Spleen (tissue), 11 donors: ENCODE measurements around the gene SERPINB2. TPM values are rescaled to one million over a fixed set of nuclear protein-coding genes. Genes with fewer than 3 reads are reported as not detected.

ENCODE experiments used
- DNase-seq: peaks from one replicate; pipeline ENCODE4 v3.0.0-alpha.2; 2020
- H3K27ac ChIP-seq, 8 donors: fragments of 200-600 bp; sonication (generic) in 7 of 8; 1 replicate in 4 of 8; 2 replicates in 4 of 8; pipeline versions ENCODE4 v1.5.0 to v1.8.0; 2016 to 2021; ENCODE audit warnings: inconsistent platforms in 4 of 8, mild to moderate bottlenecking in 4 of 8, moderate library complexity in 1 of 8
- H3K27me3 ChIP-seq, 7 donors: fragments of 200-600 bp; sonication (generic) in 6 of 7; replicated peaks in 1 of 7; 1 replicate in 4 of 7; 2 replicates in 3 of 7; pipeline versions ENCODE4 v1.5.0 to v1.8.0; 2016 to 2021; ENCODE audit warnings: inconsistent platforms in 3 of 7, mild to moderate bottlenecking in 1 of 7
- H3K36me3 ChIP-seq, 6 donors: fragments of 200-600 bp; sonication (generic) in 5 of 6; 1 replicate in 4 of 6; 2 replicates in 2 of 6; pipeline versions ENCODE4 v1.5.0 to v1.8.0; 2016 to 2021; ENCODE audit warnings: inconsistent platforms in 2 of 6
- H3K4me1 ChIP-seq, 6 donors: fragments of 200-600 bp; sonication (generic) in 5 of 6; 1 replicate in 3 of 6; 2 replicates in 3 of 6; pipeline versions ENCODE4 v1.5.0 to v1.8.0; 2016 to 2021; ENCODE audit warnings: inconsistent platforms in 3 of 6
- H3K4me3 ChIP-seq, 8 donors: fragments of 200-600 bp; sonication (generic) in 7 of 8; 1 replicate in 4 of 8; 2 replicates in 4 of 8; pipeline versions ENCODE4 v1.5.0 to v1.8.0; 2016 to 2021; ENCODE audit warnings: inconsistent platforms in 4 of 8, mild to moderate bottlenecking in 4 of 8, moderate library complexity in 2 of 8
- H3K9me3 ChIP-seq, 8 donors: fragments of 200-600 bp; sonication (generic) in 7 of 8; 1 replicate in 4 of 8; 2 replicates in 4 of 8; pipeline versions ENCODE4 v1.5.0 to v1.8.0; 2016 to 2021; ENCODE audit warnings: inconsistent platforms in 4 of 8
- POLR2A ChIP-seq, 3 donors: fragments of 450-650 bp; IDR thresholded peaks; one replicate each; pipeline ENCODE4 v1.5.1; 2017; ENCODE audit warnings: antibody characterized with exemption in 3 of 3, mild to moderate bottlenecking in 1 of 3
- POLR2AphosphoS5 ChIP-seq, 3 donors: sonication (generic); formaldehyde crosslinking; IDR thresholded peaks; one replicate each; pipeline ENCODE4 v1.5.1; 2017; ENCODE audit warnings: antibody characterized with exemption in 3 of 3
- WGBS, 5 donors: extraction: QIAGEN DNeasy Blood & Tissue Kit in 3 of 5; methylation state at CpG; one replicate each; pipeline versions ENCODE4 v1.1.5 to v1.1.7; 2013 to 2018; 5-methylcytosine and 5-hydroxymethylcytosine counted together
- intact Hi-C: fragments of 100-400 bp; cut with DNase I; formaldehyde crosslinking; loops from one replicate; pipeline ENCODE4 v1.15.0; 2023; ENCODE audit warnings: low total_unique reads
- polyA plus RNA-seq, 3 donors: library from polyadenylated mRNA; stranded (reverse); fragments of 200-250 nt; gene quantifications; one replicate each; pipeline ENCODE4 v1.2.1, GENCODE V29; 2013
- total RNA-seq, 7 donors: library from RNA; depleted of rRNA in 3 of 7; stranded (reverse); fragments of >200 nt in 3 of 7; fragmentation: NEBNext Ultra II Directional in 4 of 7; extraction: Animal tissue kit (Norgen Biotek cat#: 25700) in 4 of 7; gene quantifications; one replicate each; pipeline versions ENCODE4 v1.1.0 to v1.2.1, GENCODE V29; 2016 to 2021
- TF ChIP-seq, protein P1 (sequence below), 11 experiments: fragments of 200-600 bp in 7 of 11; fragments of 450-650 bp in 4 of 11; sonication (generic) in 4 of 11; IDR thresholded peaks in 8 of 11; conservative IDR thresholded peaks in 3 of 11; 1 replicate in 7 of 11; 2 replicates in 4 of 11; pipeline versions ENCODE4 v1.4.0 to v1.8.0; 2016 to 2021; ENCODE audit warnings: antibody characterized with exemption in 11 of 11, inconsistent platforms in 4 of 11, mild to moderate bottlenecking in 1 of 11
- donor health status: healthy with polysubstance abuse.
- donor health status: DM: no; HTN: no; CAD: no; lungs with moderate emphysema.
- donor health status: DM: no; HTN: no; CAD: no.
- donor health status: Bipolar disorder and iron deficiency.
- donor health status: healthy.
- donor health status: DM: no; HTN: no; CAD: no.
- donor health status: DM: yes; HTN: yes; CAD: no.

Gene SERPINB2
- total and polyA plus RNA-seq, 10 donors = 0.10 to 2.3 (median 0.49) TPM; not detected in 4

GRCh38 chr18:63947051-63947790 lies 59.7 kb downstream of the SERPINB2 start:
- Histone ChIP-seq H3K9me3 (peaks cover 0 to 2% (median 0%) of the 10 kb centered on the region in 8 donors), H3K27ac (no peak overlapping the region), H3K4me3 (no peak overlapping the region), H3K36me3 (no peaks in the 10 kb centered on the region), H3K4me1 (peaks cover 3 to 14% (median 12%) of the 10 kb centered on the region in 6 donors), H3K27me3 (peaks cover 0 to 27% (median 0%) of the 10 kb centered on the region in 7 donors)
- TF ChIP-seq POLR2A (IDR thresholded peaks at IDR 0.05) (no peak), POLR2AphosphoS5 (IDR thresholded peaks at IDR 0.05) (no peak)
- TF ChIP-seq, protein P1, sequence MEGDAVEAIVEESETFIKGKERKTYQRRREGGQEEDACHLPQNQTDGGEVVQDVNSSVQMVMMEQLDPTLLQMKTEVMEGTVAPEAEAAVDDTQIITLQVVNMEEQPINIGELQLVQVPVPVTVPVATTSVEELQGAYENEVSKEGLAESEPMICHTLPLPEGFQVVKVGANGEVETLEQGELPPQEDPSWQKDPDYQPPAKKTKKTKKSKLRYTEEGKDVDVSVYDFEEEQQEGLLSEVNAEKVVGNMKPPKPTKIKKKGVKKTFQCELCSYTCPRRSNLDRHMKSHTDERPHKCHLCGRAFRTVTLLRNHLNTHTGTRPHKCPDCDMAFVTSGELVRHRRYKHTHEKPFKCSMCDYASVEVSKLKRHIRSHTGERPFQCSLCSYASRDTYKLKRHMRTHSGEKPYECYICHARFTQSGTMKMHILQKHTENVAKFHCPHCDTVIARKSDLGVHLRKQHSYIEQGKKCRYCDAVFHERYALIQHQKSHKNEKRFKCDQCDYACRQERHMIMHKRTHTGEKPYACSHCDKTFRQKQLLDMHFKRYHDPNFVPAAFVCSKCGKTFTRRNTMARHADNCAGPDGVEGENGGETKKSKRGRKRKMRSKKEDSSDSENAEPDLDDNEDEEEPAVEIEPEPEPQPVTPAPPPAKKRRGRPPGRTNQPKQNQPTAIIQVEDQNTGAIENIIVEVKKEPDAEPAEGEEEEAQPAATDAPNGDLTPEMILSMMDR (IDR thresholded peaks at IDR 0.05 in 8 of 11, conservative IDR thresholded peaks at IDR 0.05 in 3 of 11) = no peak
- intact Hi-C loops = no loop called here
- no peak for DNase-seq
- 64 to 88% (median 79%) methylated on average over 3 of the region's 3 CpGs for WGBS, 5 donors

- peaks cover 0 to 2% (median 0%) of the 10 kb centered on the region in 8 donors for H3K9me3 ChIP-seq
- H3K4me1 ChIP-seq = peaks cover 3 to 14% (median 12%) of the 10 kb centered on the region in 6 donors
- peak within 1 kb of the TSS in 7 of 8 donors; percentile 1 to 65 (median 26) for H3K4me3 ChIP-seq
- peak within 1 kb of the TSS in 4 of 8 donors; percentile 15 to 50 (median 32) for H3K27ac ChIP-seq
- intact Hi-C loops = no loop called here
- 13 to 34% (median 22%) methylated on average over 35 of the region's 35 CpGs for WGBS, 5 donors
- TF ChIP-seq POLR2AphosphoS5 (IDR thresholded peaks at IDR 0.05) (peak in 2 of 3 donors; percentile 39 to 41), POLR2A (IDR thresholded peaks at IDR 0.05) (no peak)
- TF ChIP-seq, protein P1 (IDR thresholded peaks at IDR 0.05 in 8 of 11, conservative IDR thresholded peaks at IDR 0.05 in 3 of 11) = peak in 7 of 11 experiments; percentile 23 to 67 (median 55)
- peak; percentile 88 for DNase-seq
- peaks cover 0 to 22% (median 0%) of the 10 kb centered on the region in 7 donors for H3K27me3 ChIP-seq
- no peaks in the 10 kb centered on the region for H3K36me3 ChIP-seq
These were observed 61.7 kb downstream of the SERPINB2 start, which contains the start of gene HMSD for GRCh38 chr18:63949068-63949737. Gene HMSD, plus strand, starts transcription at chr18:63949301. Its CDS starts 4,155 bp downstream, at chr18:63953456.

DNA sequence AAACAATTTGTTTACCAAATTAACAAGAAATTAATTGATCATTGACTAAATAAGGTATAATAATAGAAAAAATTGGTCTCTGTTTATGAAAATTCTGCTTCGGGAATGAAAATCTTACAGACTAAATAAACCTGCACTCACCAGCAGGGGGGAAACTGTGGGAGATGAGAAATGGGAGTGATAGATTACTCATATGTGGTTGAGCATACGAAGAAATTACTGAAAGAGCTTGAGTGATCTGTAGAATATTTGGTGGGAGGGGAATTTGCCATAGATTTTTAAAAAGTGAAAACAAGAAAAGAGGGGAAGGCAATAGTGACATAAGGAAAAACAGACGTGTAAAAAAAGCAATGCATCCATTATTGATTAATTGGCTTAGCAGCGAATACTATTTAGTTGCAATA lies 63.8 kb downstream of the SERPINB2 start:
- TF ChIP-seq, protein P1 (IDR thresholded peaks at IDR 0.05 in 8 of 11, conservative IDR thresholded peaks at IDR 0.05 in 3 of 11) = no peak
- TF ChIP-seq POLR2A (IDR thresholded peaks at IDR 0.05) = no peak
- no peak for TF ChIP-seq POLR2AphosphoS5 (IDR thresholded peaks at IDR 0.05)
- no peak overlapping the region for H3K4me3 ChIP-seq
- no peak for DNase-seq
- 66 to 76% (median 69%) methylated on average over 4 of the region's 4 CpGs for WGBS, 5 donors
- H3K4me1 ChIP-seq = peaks cover 3 to 14% (median 12%) of the 10 kb centered on the region in 6 donors
- H3K27me3 ChIP-seq = peaks cover 0 to 17% (median 0%) of the 10 kb centered on the region in 7 donors
- no peaks in the 10 kb centered on the region for H3K36me3 ChIP-seq
- intact Hi-C loops = no loop called here
- H3K9me3 ChIP-seq = no peaks in the 10 kb centered on the region
- H3K27ac ChIP-seq = no peak overlapping the region

Other genes starting within 250 kb of the SERPINB2 start
- not detected for gene SERPINB4, start 243.4 kb upstream of the SERPINB2 start, total RNA-seq
- under 1 TPM in 1 of 3 donors, not detected in 2; 0.09 TPM for gene SERPINB4, start 243.4 kb upstream of the SERPINB2 start, polyA plus RNA-seq
- not detected for gene SERPINB3, start 225.8 kb upstream of the SERPINB2 start, total RNA-seq
- gene SERPINB3, start 225.8 kb upstream of the SERPINB2 start, polyA plus RNA-seq = under 1 TPM in 2 of 3 donors, not detected in 1; 0.05 to 0.09 TPM
- not detected for gene SERPINB11, start 184.7 kb upstream of the SERPINB2 start, total RNA-seq
- not detected for gene SERPINB11, start 184.7 kb upstream of the SERPINB2 start, polyA plus RNA-seq
- not detected for gene SERPINB7, start 112.3 kb upstream of the SERPINB2 start, total RNA-seq
- not detected for gene SERPINB7, start 112.3 kb upstream of the SERPINB2 start, polyA plus RNA-seq
- 1 to 10 TPM in 3 of 7 donors, under 1 TPM in 3, not detected in 1; 0.34 to 5.6 (median 1.2) TPM for gene SERPINB10, start 20.3 kb downstream of the SERPINB2 start, total RNA-seq
- gene SERPINB10, start 20.3 kb downstream of the SERPINB2 start, polyA plus RNA-seq = under 1 TPM; 0.07 to 0.51 (median 0.12) TPM
- gene HMSD, start 61.6 kb downstream of the SERPINB2 start, total RNA-seq = 1 to 10 TPM in 3 of 7 donors, under 1 TPM in 1, not detected in 3; 0.23 to 2.2 (median 1.4) TPM
- under 1 TPM; 0.48 to 0.62 (median 0.52) TPM for gene HMSD, start 61.6 kb downstream of the SERPINB2 start, polyA plus RNA-seq
- 10 to 100 TPM; 14.0 to 23.4 (median 15.4) TPM for gene SERPINB8, start 82.4 kb downstream of the SERPINB2 start, total RNA-seq
- gene SERPINB8, start 82.4 kb downstream of the SERPINB2 start, polyA plus RNA-seq = 1 to 10 TPM; 4.6 to 5.9 (median 5.3) TPM